T1000 (cell line): ENCODE measurements around the gene KIF1A.
"Not testable (repeated sequence)": the region's sequence is repeated elsewhere in the genome, so short reads cannot be mapped to it uniquely, and the experiment has no call there.

Experiments used
- DNase-seq: peaks from one replicate; lab custom pipeline; 2025; ENCODE audit warnings: mixed read lengths; lab: John Stamatoyannopoulos, UW

The KIF1A gene

DNA sequence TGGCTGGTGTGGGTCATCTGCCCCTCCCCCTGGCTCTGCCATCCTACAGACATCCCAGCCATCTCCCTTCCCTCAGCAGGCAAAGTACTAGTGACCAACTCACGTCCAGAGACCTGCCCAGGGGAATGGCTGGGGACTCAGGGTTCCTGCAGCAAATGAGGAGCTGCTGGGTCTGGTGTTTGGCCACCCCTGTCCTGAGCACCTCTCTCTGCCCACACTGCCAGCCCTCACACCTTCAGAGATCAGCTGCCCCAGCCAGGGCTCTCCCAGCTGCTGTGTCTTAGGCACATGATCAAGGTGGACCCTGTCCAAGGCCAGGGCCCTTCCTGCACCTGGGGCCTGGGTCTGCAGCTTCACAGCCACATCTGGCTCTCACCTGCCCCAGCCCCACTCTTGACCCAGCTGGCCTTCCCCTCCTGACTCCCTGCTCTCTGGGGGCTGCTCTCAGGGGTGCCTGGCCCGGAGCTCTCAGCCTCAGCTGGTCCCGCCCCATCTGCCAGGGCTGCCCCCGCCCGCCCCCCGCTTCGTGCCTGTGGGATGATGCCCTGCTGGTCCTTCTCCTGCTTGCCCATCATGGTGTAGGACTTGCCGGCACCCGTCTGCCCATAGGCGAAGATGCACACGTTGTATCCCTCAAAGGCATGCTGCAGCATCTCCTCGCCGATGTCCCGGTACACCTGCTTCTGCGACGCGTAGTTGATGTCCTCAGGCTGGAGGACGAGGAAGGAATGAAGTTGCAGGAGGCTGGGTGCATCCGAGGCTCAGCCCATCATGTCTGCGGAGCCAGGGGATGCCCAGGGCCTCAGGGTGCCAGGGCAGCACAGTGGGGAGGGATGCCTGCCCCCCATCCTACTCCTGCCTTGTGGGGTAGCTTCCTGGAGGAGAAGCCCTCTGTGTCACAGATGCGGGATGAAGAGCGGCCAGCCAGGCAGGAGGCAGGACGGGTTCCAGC, 32.2 kb downstream of the KIF1A start:
- DNase-seq: no peak

DNA sequence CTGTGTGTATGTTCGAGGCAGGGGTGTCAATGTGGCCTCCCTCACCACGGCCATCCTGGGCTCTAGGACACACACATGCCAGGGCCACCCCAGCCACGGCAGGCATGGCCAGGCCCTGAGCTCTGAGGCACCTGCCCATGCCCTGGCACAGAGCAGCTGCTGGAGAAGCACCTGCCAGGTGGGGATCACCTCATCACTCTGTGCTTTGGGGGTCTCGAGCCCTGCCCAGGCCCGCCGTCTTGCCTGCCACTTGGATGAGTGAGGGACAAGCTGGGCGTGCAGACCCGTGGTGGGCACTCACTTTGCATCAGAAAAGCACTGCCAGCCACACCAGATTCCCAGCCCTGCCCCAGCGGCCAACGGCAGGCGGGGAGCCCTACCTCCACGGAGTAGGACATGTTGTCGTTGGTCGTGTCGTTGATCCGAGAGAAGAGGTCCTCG, 33.1 kb downstream of the KIF1A start:
- DNase-seq: no peak

DNA sequence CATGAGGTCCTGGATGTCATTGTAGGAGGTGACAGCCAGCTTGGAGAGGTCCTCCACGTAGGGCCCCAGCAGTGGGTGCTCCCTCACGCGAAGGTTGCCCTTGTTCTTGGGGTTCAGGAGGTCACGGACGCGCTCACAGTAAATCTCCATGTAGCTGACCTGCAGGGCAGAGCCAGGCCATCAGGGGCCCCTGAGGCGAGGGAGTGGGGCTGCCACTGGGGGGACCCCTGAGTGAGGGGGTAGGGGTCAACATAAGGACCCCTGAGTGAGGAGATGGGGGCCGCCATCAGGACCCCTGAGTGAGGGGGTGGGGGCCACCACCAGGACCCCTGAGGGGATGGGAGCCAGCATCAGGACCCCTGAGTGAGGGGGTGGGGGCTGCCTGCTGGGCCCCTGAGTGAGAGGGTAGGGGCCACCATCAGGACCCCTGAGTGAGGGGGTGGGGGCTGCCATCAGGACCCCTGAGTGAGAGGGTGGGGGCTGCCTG, 33.6 kb downstream of the KIF1A start:
- no peak for DNase-seq

DNA sequence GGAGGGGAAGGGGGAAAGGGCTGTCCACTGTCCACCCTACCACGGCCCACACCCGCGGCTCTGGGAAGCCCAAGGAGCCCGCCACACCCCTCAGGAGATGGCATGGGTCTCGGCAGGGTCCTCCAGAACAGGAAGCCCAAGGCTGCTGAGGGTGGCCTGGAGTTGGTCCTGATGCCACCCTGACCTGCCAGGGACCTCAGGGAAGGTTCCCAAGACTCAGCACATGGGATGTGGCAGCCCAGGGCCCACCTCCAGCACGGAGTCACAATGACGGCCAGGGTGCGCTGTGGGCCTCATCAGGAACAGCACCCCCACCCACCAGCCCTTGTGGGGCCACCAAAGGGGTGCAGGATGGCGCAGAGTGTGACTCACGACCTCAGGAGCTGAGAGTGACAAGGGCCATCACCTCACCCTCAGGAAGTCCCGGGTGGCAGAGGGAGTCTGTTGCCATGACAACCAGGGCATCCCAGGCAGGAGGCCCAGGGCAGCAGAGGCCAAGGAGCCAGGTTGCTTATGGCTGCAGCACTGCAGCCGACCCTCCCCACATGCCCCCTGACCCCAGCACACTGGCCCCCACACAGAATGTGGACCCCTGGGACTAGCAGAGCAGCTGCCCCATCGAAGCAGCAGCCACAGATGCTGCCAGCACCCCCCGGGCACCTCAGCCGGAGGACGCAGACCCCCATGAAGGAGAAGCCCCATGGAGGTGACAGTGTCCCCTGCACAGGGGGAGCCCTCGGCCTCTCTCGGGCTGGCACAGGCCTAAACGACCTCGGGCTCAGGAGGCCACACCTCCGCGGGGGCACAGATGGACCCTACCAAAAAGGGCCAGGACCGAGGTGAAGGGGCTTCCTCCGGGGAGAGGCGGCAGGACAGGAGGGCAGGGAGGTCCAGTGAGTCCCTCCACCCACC, 34.3 kb downstream of the KIF1A start:
- no peak for DNase-seq

DNA sequence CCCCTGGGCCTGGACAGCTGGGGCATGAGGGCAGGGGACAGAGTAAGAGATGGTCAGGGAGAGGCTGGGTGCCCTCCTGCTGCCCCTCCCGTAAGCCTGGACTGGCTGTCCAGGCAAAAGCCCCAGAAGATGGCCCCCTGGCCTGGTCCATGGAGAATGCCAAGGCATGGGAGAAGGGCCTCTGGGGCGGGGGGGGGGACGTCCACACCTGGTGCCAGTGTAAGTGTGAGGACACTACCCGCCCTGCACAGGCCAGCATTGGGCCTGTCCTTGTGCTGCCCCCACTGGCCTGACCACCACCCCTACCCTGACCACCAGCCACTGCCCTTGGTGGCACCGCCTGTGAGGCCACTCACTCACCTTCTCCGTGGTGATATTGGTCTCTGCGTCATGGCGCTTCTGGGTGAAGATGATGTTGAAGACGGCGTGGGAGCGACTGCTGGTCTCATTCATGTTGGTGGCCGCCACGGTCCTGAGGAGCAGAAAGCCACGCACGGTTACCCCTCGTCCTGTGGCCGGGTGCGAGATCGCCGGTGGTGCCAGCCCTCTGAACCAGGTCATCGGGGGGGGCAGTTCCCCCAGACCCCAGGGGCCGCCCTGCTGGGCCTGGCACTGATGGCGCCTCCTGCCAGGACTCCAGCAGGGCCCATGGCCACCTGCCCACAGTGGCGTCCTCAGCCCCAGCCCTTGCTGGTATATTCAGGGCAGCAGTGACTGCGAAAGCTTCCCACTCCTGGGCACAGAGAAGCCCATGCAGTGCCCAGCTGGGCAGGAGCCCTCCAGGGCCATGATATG, 35.2 kb downstream of the KIF1A start:
- DNase-seq: no peak

DNA sequence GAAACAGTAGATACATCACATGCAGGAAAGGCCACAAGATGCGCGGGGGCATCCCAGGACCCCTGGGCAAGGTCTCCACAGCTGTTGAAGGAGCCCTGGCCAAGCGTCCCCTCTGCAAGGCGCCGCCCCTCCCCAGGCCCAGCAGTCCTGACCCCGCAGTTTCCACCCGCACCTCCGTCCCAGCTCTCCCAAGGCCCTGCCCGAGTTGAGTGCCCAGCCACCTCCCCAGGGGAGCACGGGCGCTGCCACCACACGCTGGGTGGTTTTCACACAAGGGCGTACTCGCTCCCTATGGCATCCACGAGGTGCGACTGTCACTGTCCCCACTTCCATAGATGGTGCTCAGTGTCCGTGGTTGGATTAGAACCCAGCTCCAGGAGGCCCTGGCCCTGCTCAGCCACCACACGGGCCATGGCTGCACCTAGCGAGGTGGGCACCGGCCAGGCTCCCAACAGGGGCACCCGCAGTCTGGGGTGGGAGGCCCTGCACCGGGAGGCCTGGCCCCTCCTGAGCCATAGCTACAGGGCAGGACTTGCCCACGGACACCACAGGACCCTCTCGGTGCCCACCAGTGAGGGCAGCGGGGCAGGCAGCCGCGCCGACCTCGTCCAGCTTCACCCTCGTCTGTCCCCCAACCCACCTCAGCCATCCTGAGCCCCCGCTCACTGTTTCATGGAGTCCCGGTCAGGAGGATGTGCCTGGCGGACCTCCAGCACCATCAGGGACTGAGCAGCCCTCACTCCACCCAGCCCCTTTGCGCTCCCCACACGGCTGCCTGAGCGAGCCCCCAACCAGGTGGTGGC, 36.0 kb downstream of the KIF1A start:
- no peak for DNase-seq

DNA sequence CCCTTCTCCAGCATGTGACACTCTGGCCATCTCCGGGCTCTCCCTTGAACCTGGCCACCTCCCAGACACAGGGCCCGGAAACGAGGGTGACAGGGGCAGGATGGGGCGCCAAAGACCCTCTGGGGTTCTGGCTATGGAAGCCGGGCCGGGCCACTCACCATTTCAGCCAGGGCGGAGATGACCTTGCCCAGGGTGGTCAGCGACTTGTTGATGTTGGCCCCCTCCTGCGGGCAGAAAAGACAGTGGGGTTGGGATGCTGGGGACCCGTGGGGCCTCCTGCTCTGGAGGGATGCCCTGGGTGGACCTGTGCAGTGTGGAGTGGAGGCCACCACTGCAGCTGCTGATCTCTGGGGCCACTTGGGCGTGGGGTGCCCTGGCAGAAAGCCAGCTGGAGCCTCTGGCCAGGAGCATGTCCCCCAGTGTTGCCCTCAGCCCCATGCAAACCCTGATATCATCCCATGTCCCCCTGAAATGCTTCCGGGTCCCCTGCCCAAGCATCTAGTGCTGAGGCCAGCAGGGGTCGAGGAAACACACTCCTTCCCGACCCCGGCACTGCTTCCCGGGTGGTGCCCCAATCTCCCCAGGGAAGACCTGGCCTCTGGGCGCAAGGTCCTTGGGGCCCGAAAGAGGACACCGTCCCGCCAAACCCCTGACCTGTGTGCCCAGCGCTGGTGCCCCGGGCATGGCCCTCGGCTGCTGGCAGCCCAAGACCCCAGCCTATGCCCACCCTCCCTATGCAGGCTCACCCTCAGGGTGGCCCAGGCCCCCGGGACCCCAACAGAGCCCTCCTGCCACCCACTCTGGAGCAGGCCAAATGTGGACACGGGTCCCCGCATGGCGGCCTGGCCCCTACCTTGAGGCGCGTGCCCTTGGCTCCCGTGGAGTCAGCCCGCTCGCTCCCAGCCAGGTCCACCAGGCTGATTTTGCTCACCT, 36.9 kb downstream of the KIF1A start:
- DNase-seq: no peak

DNA sequence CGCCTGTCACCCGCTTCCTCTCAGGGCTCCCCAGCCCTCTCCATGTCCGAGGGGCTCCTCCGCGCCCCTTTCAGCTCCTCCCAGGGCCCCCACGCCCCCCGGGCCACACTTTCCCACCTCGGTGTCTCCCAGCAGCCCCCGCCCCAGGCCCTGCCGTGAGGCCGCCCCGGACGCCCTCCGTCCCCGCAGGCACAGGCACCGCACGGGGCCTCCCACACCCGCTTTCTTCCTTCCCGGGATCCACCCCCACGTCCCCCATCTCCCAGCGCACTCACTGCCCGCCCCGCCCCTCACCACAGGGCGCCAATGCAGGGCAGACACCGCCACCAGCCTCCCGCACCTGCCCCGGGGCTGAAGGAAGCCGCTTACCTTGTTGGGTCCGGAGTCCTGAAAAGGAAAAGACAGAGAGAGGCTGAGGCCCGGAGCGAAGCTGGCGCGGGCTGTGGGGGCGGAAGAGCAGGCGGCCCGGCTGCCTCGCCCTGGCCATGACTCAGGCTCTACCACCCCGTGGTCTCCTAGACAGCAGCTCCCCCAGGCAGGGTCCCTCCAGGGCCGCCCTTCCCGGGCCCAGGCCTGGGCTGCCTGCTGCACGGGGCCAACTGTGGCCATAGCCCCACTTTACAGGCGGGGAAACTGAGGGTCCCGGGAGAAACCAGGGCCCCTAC, 37.7 kb downstream of the KIF1A start:
- no peak for DNase-seq

DNA sequence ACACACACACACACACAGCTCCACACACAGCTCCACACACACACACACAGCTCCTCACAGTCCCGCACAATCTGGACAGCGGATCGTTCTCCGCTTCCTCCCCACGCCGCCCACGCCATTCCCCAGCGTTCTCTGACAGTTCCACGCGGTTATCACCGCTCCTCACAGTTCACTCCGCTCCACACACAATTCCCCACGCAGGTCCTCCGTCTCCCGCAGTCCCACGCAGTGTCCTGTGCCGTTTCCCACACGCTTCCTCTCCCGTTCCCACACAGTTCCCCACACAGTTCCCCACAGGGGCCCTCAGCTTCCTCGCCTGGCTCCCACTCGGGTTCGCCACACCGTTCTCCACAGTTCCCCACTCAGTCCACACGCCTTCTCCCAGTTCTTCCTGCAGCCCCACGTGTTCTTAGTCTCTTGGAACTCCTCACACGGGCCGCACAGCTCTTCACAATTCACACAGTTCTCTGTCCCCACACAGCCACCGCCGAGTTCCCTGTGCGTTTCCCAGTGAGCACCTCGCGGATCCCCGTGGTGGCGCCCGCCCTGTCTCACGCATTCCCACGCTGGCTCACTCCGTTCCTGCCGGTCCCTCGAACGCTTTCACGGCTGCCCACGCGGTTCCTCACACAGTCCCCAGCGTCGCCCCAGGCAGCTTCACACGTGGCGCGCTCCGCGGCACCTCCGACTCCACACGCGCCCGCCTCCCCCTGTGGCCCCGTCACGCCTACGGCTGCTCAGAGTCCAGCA, 38.4 kb downstream of the KIF1A start:
- DNase-seq: no peak

DNA sequence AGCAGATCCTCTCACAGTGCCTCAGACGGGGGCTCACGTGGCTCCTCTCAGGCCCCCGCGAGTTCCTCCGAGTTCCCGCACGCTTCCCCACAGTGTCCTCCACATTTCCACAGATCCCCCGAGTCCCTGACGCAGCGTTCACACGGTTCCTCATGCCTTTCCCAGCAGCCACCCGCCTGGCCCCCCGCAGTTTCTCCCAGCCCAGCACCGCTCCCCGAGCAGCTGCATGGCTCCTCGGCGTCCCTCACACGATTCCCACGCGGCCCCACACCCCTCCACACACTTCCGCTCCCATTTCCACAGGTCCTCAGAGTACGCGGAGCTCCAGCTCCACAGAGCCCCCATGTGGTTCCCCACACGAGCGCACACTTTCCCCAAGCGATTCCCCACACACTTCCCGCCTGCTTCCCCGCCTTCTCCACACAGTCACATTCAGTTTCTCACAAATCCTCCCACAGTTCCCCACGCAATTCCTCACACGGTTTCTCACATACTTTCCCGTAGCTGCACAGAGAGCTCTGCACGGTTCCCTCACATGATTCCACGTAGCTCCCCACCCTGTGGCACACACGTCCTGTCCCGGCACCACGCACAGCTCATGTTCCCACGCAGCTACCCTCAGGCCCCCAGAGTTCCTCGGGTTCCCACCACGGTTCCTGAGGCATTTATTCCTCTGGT, 39.9 kb downstream of the KIF1A start:
- no peak for DNase-seq

DNA sequence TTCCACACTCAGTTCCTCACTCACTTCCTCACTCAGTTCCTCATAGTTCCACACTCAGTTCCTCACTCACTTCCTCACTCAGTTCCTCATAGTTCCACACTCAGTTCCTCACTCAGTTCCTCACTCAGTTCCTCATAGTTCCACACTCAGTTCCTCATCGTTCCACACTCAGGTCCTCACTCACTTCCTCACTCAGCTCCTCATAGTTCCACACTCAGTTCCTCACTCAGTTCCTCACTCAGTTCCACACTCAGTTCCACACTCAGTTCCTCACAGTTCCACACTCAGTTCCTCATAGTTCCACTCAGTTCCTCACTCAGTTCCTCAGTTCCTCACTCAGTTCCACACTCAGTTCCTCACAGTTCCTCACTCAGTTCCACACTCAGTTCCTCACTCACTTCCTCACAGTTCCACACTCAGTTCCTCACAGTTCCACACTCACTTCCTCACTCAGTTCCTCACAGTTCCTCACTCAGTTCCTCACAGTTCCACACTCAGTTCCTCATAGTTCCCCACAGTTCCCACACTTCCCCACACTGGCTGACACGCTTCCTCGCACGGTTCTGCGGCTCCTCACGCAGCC, 40.7 kb downstream of the KIF1A start:
- not testable (repeated sequence) for DNase-seq

DNA sequence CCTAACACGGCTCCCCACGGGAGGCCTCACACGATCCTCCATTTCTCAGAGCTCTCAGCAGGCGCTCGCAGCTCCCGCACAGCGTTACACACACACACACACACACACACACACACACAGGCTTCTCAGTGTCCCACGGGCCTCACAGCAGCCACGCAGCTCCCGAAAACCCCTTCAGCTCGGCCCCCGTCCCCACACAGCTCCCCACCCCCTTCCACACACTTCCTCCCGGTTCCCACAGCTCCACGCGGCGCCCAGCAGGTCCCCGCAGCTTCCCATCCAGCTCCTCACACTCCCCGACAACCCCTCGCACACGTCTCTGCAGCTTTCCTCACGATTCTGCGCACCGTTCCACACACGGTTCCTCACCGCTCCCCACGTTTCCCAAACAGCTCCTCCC, 41.6 kb downstream of the KIF1A start:
- DNase-seq: no peak

DNA sequence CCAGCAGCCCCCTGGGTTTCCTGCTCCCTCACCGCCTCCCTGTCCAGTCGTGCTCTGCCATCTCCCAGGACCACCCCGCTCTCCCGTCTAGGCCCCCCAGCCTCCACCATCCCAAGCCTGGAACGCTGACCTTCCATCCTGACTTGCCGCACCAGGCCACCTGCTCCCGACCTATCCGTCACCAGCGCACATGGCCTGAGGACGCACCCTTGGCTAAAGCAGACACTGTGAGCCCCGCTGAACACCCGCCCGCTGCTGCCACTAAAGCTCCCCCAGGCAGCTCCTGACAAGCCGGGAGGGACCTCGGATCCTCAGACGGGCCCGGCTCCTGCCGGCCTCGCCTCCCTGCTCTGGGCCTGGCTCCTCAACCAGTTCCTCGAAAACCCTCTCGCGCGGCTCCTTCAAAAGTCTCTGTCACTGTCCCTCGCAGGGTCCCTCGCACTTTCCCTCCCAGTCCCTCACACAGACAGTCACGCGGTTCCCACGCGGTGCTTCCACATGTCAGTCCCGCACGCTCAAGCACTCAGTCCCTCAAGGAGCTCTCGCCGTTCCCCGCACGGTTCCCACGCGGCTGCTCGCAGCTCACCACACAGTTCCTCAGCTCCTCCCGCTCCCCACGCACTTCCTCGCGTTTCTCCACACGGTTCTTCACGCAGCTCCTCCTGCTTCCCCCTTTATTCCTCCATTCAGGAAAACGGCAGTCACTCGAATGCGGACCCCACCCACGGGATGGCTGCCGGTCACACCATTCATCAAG, 42.4 kb downstream of the KIF1A start:
- no peak for DNase-seq

DNA sequence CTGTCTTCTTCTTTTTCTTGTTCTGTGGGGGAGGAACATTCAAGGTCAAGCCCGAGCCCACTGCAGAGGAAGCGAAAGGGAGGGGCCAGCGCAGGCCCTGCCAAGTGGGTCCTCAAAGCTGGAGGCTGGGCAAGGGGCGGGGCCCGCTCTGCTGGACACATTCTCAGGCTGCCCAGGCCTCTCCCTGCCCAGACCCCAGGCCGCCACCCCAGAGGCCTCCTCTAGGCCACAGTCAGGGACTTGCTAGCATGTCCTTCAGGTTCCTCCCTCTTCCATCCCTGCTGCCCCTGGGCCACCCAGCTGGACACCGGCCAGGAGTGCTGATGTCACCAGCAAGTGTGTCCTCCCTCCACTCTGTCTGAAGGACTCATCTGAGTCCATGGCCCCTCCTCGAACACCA, 44.1 kb downstream of the KIF1A start:
- DNase-seq: no peak

DNA sequence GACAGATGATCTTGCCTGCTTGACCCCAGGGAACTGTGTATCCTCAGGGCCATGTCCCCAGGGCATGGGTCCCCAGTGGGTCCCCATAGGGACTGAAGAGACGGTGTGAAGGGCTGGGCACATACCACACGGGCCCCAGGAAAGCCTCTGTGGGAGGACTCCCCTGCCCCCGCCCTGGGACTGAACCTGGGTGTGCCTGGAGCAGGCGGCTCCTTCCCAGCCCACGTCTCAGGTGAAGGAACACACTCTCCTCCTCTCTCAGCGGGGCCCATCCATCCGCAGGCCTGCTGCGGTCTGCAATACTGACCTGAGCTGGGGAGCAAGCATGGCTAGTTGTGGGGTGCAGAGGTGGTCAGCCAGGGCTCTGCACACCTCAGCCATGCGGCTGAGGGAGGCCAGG, 45.2 kb downstream of the KIF1A start:
- DNase-seq: no peak

DNA sequence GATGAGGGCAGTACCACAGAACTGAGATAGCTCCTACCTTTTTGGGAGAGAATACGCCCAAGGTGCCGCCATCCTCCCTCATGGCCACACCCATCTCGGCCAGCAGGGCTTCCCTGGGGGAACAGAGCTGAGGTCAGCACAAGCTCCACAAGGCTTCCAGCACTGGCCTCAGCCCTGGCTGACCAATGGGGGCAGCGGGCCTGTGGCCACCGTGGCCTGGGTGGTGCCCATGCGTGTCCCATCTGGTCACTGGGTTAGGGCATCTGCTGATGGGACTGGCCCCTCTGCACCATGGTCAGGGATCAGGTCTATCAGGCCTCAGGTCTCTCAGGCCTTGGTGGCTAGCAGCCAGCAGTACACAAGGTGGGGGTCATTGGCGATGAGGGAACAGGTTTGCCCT, 50.9 kb downstream of the KIF1A start:
- no peak for DNase-seq

DNA sequence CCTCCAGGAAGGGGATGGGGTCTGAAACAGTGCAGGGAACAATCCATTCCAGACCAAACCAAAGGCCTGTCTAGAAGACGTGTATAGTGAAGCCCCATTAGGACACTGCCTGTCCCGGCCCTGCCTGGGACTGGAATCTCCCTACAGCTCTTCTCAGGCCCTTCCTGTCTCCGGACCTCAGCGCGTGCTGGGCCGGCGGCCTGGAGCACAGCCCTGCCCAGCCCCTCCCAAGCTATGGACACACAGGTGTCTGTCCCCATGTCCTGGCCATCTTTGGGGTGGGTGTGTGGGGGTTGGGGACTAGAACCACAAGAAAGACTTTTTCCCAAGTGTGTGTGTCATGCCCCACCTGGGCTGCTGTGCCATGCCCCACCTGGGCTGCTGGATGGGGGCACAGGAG, 51.8 kb downstream of the KIF1A start:
- DNase-seq: no peak
